Ishikawa (cell line): ENCODE measurements around the gene GH1.

Source experiments
- CREB1 ChIP-seq: IDR thresholded peaks from 2 replicates; pipeline ENCODE4 v1.6.1; 2012; ENCODE audit warnings: low read depth
- EP300 ChIP-seq: IDR thresholded peaks from 2 replicates; pipeline ENCODE4 v1.6.1; 2012; ENCODE audit warnings: borderline replicate concordance
- FOXM1 ChIP-seq: IDR thresholded peaks from 2 replicates; pipeline ENCODE4 v1.6.1; 2012; ENCODE audit warnings: low read depth, borderline replicate concordance
- ZBTB7A ChIP-seq: IDR thresholded peaks from 2 replicates; pipeline ENCODE4 v1.6.1; 2012; ENCODE audit warnings: low read depth

GRCh38 chr17:63918305-63918704, 334 bp downstream of the GH1 start:
- TF ChIP-seq FOXM1 (no peak), EP300 (no peak), ZBTB7A (no peak), CREB1 (no peak)
